Aorta (tissue), 5 donors: ENCODE data around the gene ASIC5. TPM values are rescaled to one million over a fixed set of nuclear protein-coding genes. Genes with fewer than 3 reads are reported as not detected.
"Not testable (repeated sequence)": the region's sequence is repeated elsewhere in the genome, so short reads cannot be mapped to it uniquely, and the experiment has no call there.

ENCODE experiments used
- ATAC-seq: fragments of 200-7000 bp; cut with Tn5 transposase; one replicate; pipeline ENCODE4 v1.9.1; 2022; ENCODE audit warnings: moderate library complexity; ENCODE audit not compliant: low FRiP score
- DNase-seq, 2 donors: peaks; one replicate each; pipeline ENCODE4 v3.0.0-alpha.2; 2020
- H3K27ac ChIP-seq, 2 donors: one replicate each; pipeline ENCODE4 v1.5.1; 2013; ENCODE audit warnings: low read length in 2 of 2, mild to moderate bottlenecking in 2 of 2, moderate library complexity in 2 of 2, control low read depth in 1 of 2, inconsistent platforms in 1 of 2, low read depth in 1 of 2
- H3K27me3 ChIP-seq, 2 donors: one replicate each; pipeline ENCODE4 v1.6.1; 2013; ENCODE audit warnings: control low read depth in 1 of 2, low read length in 1 of 2, mild to moderate bottlenecking in 1 of 2, moderate library complexity in 1 of 2; ENCODE audit not compliant: insufficient read depth in 2 of 2, control insufficient read depth in 1 of 2
- H3K36me3 ChIP-seq, 2 donors: one replicate each; pipeline ENCODE4 v1.6.1; 2013; ENCODE audit warnings: control low read depth in 1 of 2, low read length in 1 of 2, mild to moderate bottlenecking in 1 of 2; ENCODE audit not compliant: insufficient read depth in 2 of 2, control insufficient read depth in 1 of 2
- H3K4me1 ChIP-seq, 2 donors: one replicate each; pipeline ENCODE4 v1.6.1; 2013; ENCODE audit warnings: low read length in 2 of 2, control low read depth in 1 of 2, mild to moderate bottlenecking in 1 of 2, moderate library complexity in 1 of 2; ENCODE audit not compliant: insufficient read depth in 2 of 2, control insufficient read depth in 1 of 2
- H3K4me3 ChIP-seq, 2 donors: one replicate each; pipeline ENCODE4 v1.5.1; 2013; ENCODE audit warnings: low read length in 2 of 2, control low read depth in 1 of 2, mild to moderate bottlenecking in 1 of 2
- H3K9me3 ChIP-seq: one replicate; pipeline ENCODE4 v1.6.1; 2013; ENCODE audit warnings: mild to moderate bottlenecking, low read length; ENCODE audit not compliant: control insufficient read depth
- WGBS, 2 donors: extraction: QIAGEN DNeasy Blood & Tissue Kit; methylation state at CpG; one replicate each; pipeline ENCODE4 v1.1.7; 2013; 5-methylcytosine and 5-hydroxymethylcytosine counted together
- intact Hi-C, 2 donors: fragments of 100-400 bp; cut with DNase I; formaldehyde crosslinking; loops; one replicate each; pipeline versions ENCODE4 v1.14.2 to v1.15.0; 2022
- polyA plus RNA-seq, 2 donors: library from polyadenylated mRNA; stranded (reverse); fragments of 200-250 nt; gene quantifications; one replicate each; pipeline ENCODE4 v1.2.3, GENCODE V29; 2013
- total RNA-seq, 2 donors: library from RNA; stranded (reverse); fragmentation: NEBNext Ultra II Directional; extraction: Animal tissue kit (Norgen Biotek cat#: 25700); gene quantifications; one replicate each; pipeline ENCODE4 v1.2.1, GENCODE V29; 2021
- donor health status: healthy with polysubstance abuse.
- donor health status: Bipolar disorder and iron deficiency.
- donor health status: DM: no; HTN: no; CAD: no.
- donor health status: DM: no; HTN: no; CAD: no.
- donor health status: DM: yes; HTN: yes; CAD: no.

Gene ASIC5
- total and polyA plus RNA-seq, 4 donors = not detected

- peaks cover 0 to 2% of the 10 kb centered on the region in 2 donors for H3K36me3 ChIP-seq
- no peaks in the 10 kb centered on the region for H3K27me3 ChIP-seq
- WGBS, 2 donors = 82 to 84% methylated on average over 7 of the region's 7 CpGs
- H3K4me1 ChIP-seq = peaks cover 2 to 3% of the 10 kb centered on the region in 2 donors
- DNase-seq = no peak
- no peak overlapping the region for H3K4me3 ChIP-seq
- no peak for ATAC-seq
- H3K27ac ChIP-seq = no peak overlapping the region
- intact Hi-C loops = no loop called here
- no peaks in the 10 kb centered on the region for H3K9me3 ChIP-seq
Observed at GRCh38 chr4:155800685-155801343, 65.3 kb downstream of the ASIC5 start.

DNA sequence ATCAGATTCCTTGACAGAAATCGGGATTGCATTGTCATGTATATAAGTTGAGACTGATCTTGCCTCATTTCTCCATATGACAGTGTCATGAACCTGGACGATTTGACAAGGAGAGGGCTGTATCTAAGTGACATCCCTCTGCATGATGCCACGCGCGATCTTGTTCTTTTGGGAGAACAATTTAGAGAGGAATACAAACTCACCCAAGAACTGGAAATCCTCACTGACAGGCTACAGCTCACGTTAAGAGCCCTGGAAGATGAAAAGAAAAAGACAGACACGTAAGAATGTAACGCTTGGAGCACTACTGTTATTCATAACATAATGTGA, 66.3 kb downstream of the ASIC5 start:
- no peak for DNase-seq
- no peak for ATAC-seq
- H3K4me3 ChIP-seq = no peak overlapping the region
- no peaks in the 10 kb centered on the region for H3K9me3 ChIP-seq
- no peaks in the 10 kb centered on the region for H3K36me3 ChIP-seq
- 42 to 52% methylated on average over 8 of the region's 8 CpGs for WGBS, 2 donors
- peaks cover 1 to 2% of the 10 kb centered on the region in 2 donors for H3K4me1 ChIP-seq
- H3K27me3 ChIP-seq = no peaks in the 10 kb centered on the region
- peak overlapping the region in 1 of 2 donors; percentile 71 for H3K27ac ChIP-seq
- intact Hi-C loops = no loop called here

DNA sequence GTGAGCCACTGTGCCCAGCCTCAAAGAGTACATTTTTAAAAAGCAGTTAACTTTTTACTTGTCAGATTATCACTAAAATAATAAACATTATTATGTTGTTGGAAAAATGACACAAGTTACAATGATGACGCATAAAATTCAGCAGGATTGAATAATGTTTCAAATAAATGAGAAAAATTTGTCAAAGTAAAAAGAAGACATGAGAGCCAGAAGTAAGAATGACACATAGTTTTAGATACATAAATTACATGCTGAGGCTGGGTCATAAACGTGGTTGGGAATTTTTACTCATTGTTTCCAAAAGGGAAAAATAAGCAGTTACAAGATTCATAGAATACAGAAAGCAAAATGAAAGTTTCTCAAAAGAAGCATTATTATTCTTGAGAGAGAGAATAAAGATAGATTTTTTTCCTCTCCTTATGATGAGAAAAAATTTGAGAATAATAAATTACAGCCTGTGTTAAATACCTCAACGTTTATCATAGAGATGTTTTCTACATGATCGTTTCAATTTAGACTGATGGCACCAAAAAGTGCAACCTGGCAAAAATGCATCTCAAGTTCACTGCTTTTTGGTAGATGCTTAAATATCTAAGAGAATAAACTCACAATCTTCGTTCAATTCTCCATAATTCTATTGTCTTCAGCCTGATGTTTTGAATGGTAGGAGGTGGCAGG, 66.8 kb downstream of the ASIC5 start:
- no peak overlapping the region for H3K4me3 ChIP-seq
- 9 to 17% methylated on average over 5 of the region's 5 CpGs for WGBS, 2 donors
- H3K27ac ChIP-seq = peak overlapping the region; percentile 28 to 57
- ATAC-seq (no peak), DNase-seq (no peak)
- H3K4me1 ChIP-seq = peaks cover 1 to 2% of the 10 kb centered on the region in 2 donors
- no peaks in the 10 kb centered on the region for H3K9me3 ChIP-seq
- H3K36me3 ChIP-seq = no peaks in the 10 kb centered on the region
- no peaks in the 10 kb centered on the region for H3K27me3 ChIP-seq
- intact Hi-C loops = no loop called here

GRCh38 chr4:155797581-155797980, 68.5 kb downstream of the ASIC5 start:
- intact Hi-C loops, H3K27ac ChIP-seq, H3K36me3 ChIP-seq, H3K27me3 ChIP-seq, H3K9me3 ChIP-seq, ATAC-seq, H3K4me1 ChIP-seq, DNase-seq, H3K4me3 ChIP-seq: not testable (repeated sequence)
- 96% methylated on average over 4 of the region's 4 CpGs for WGBS, 2 donors

DNA sequence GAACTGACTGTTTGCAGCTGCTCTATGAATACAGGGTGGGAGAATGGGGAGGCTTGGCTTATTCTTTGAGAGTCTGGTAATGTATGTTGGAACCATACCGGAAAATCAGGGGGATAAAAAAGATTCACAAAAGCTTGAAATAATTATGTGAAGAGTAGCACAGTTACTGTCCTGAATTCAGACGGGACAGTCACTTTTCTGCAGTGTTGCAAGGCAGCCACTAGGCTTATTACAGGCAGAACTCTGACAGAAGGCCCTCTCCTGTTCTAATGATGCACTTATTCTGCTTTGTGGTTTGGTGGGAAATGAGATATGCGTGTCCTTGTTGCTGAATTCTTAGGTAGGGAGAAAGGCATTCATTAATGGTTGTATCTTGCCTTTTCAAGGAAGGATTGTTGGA, 70.1 kb downstream of the ASIC5 start:
- intact Hi-C loops = no loop called here
- no peak overlapping the region for H3K27ac ChIP-seq
- peaks cover under 1 to 2% of the 10 kb centered on the region in 2 donors for H3K4me1 ChIP-seq
- whole genome bisulfite sequencing, 2 donors = 62 to 63% methylated on average over 3 of the region's 3 CpGs
- DNase-seq = no peak
- no peaks in the 10 kb centered on the region for H3K27me3 ChIP-seq
- no peak overlapping the region for H3K4me3 ChIP-seq
- no peaks in the 10 kb centered on the region for H3K9me3 ChIP-seq
- ATAC-seq = no peak
- H3K36me3 ChIP-seq = no peaks in the 10 kb centered on the region

DNA sequence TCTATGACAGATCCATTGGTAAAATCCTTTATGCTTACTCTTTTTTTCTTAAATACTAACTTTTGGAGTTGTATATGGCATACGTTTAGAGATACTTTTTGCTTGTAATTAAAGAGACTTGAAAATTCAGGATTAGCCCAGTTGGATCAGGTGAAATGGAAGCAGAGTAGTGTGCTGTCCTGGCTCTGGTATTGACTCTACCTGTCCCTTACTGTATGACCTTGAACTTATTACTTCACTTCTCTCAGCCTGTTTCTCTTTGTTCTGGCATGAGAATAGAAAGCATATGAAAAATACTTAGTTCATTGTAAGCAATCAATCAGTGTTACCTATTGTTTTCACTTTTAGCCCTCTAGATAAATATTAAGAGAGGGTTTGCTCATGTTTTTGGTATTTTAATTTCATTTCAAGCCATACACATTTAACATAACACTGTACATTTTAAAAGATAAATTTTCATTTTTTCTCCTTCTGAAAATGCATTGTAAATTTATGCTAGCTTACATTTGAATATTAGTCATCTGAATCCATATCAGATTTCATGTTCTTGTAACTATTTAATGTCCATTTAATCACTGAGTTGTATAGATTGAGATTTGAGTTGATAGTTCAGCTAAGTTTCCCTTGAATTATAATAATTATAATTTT, 71.4 kb downstream of the ASIC5 start:
- Histone ChIP-seq H3K4me3 (no peak overlapping the region), H3K4me1 (peaks cover 0 to 1% of the 10 kb centered on the region in 2 donors), H3K36me3 (no peaks in the 10 kb centered on the region), H3K27ac (no peak overlapping the region), H3K9me3 (no peaks in the 10 kb centered on the region), H3K27me3 (no peaks in the 10 kb centered on the region)
- intact Hi-C loops = no loop called here
- ATAC-seq = no peak
- no peak for DNase-seq
- 81 to 85% methylated on average over 1 of the region's 1 CpG for WGBS, 2 donors

DNA sequence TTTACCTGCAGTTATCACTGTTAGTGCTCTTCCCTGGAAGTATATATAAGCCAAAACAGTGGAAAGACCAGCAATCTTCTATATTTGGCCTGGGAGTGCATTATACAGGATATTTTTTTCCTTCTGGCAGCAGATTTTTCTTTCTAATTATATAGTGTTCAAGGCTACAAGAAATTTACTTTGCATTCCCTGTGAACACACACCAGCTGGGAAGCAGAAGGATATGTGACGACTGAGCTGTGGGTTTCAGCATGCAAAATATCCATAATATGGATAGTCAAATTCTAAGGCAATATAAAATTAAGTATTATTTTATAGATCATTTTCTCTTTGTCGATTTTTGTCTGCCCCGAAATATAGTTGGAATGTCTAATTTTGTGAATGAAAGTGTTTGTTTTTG, 76.1 kb downstream of the ASIC5 start:
- Histone ChIP-seq H3K27me3 (no peaks in the 10 kb centered on the region), H3K4me3 (no peak overlapping the region), H3K9me3 (no peaks in the 10 kb centered on the region), H3K27ac (no peak overlapping the region), H3K4me1 (no peaks in the 10 kb centered on the region), H3K36me3 (no peaks in the 10 kb centered on the region)
- 68 to 87% methylated on average over 3 of the region's 3 CpGs for WGBS, 2 donors
- ATAC-seq (no peak), DNase-seq (no peak)
- intact Hi-C loops = loop anchor here in 1 of 2 donors (10.0 kb wide), 1 partner anchor 95 kb away; no protein-coding TSS in a partner anchor

DNA sequence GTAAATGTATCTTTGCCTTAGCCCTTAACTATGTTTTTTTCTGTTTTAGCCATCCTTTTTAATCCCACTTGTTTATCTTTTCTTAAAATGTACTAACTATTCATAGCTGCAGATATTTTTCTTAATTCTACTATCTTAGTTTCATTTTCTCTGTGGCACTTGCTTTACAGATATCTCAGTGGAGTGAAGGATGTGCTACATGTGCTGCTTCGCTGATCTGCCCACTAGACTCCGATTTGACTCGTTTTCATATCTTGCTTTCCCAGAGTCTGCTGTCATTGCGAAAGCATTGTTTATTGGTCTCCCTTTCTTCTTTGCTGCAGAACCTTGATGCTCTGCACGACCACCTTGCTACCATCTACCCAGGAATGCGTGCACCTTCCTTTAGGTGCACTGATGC, 76.7 kb downstream of the ASIC5 start:
- Histone ChIP-seq H3K36me3 (no peaks in the 10 kb centered on the region), H3K27me3 (no peaks in the 10 kb centered on the region), H3K27ac (no peak overlapping the region), H3K4me3 (no peak overlapping the region), H3K9me3 (no peaks in the 10 kb centered on the region), H3K4me1 (no peaks in the 10 kb centered on the region)
- ATAC-seq = no peak
- intact Hi-C loops = loop anchor here in 1 of 2 donors (10.0 kb wide), 1 partner anchor 95 kb away; no protein-coding TSS in a partner anchor
- no peak for DNase-seq
- WGBS, 2 donors = 53 to 55% methylated on average over 6 of the region's 6 CpGs
